NCI-H2171 (cell line): ENCODE results near the gene SUSD6.
"Not testable (repeated sequence)": the region's sequence is repeated elsewhere in the genome, so short reads cannot be mapped to it uniquely, and the experiment has no call there.

ENCODE experiments used
- DNase-seq: peaks from one replicate; lab custom pipeline; 2025; lab: John Stamatoyannopoulos, UW

Gene SUSD6

GRCh38 chr14:69695322-69696203 lies 84.2 kb downstream of the SUSD6 start:
- DNase-seq = no peak

GRCh38 chr14:69696204-69696527 lies 84.8 kb downstream of the SUSD6 start:
- no peak for DNase-seq

GRCh38 chr14:69696633-69697557 lies 85.5 kb downstream of the SUSD6 start:
- no peak for DNase-seq

- no peak for DNase-seq
Measured at GRCh38 chr14:69698572-69698971, 87.2 kb downstream of the SUSD6 start.

- not testable (repeated sequence) for DNase-seq
Measured at GRCh38 chr14:69699243-69699642, 87.8 kb downstream of the SUSD6 start.

GRCh38 chr14:69699748-69700303 lies 88.4 kb downstream of the SUSD6 start:
- DNase-seq = no peak

- no peak for DNase-seq
Measured at GRCh38 chr14:69700575-69700974, 89.2 kb downstream of the SUSD6 start.

- DNase-seq = no peak
Measured at GRCh38 chr14:69701291-69701690, 89.9 kb downstream of the SUSD6 start.

GRCh38 chr14:69701857-69702256 lies 90.5 kb downstream of the SUSD6 start:
- no peak for DNase-seq

- DNase-seq = no peak
Measured at GRCh38 chr14:69703047-69704039, 91.9 kb downstream of the SUSD6 start.

GRCh38 chr14:69704319-69704718 lies 92.9 kb downstream of the SUSD6 start:
- no peak for DNase-seq

- DNase-seq = no peak
Measured at GRCh38 chr14:69705706-69706105, 94.3 kb downstream of the SUSD6 start.

- DNase-seq = no peak
Measured at GRCh38 chr14:69708049-69708448, 96.7 kb downstream of the SUSD6 start.

GRCh38 chr14:69708586-69709560 lies 97.5 kb downstream of the SUSD6 start:
- DNase-seq = peak; percentile 23

GRCh38 chr14:69710378-69710777 lies 99.0 kb downstream of the SUSD6 start:
- no peak for DNase-seq

- peak; percentile 94 for DNase-seq
Measured at GRCh38 chr14:69711065-69711464, 99.7 kb downstream of the SUSD6 start.

- DNase-seq = peak; percentile 43
Measured at GRCh38 chr14:69711477-69711876, 100.1 kb downstream of the SUSD6 start.

- no peak for DNase-seq
Measured at GRCh38 chr14:69711881-69712560, 100.6 kb downstream of the SUSD6 start.

- DNase-seq = peak; percentile 41
Measured at GRCh38 chr14:69712599-69713088, 101.2 kb downstream of the SUSD6 start.
